Measurements from ENCODE around the gene AADACL2.

AADACL2 gene

DNA sequence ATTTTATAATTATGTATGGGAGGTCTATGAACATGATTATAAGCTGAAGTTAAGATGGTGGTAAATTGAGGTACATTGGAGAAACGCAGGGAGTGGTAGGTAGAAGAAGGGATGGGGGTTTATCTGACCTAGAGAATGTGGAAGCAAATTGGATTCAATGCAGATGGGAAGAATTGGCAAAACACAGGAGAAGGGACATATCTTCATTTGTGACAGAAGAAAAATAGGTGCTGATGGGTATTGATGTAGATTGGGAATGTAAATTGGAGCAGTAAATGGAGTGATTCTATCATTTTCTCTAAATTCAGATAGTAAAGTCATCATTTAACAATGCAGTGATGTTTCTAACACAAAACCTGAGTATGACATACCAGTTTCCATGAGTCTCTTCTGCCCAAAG is 40.5 kb downstream of the AADACL2 start:
- H3K36me3 ChIP-seq (replicated peaks) = peaks cover 2% of the 10 kb centered on the region
- H3K4me3 ChIP-seq (ENCODE audit: low read depth, low read length) = no peak overlapping the region
- TF ChIP-seq, protein P1, sequence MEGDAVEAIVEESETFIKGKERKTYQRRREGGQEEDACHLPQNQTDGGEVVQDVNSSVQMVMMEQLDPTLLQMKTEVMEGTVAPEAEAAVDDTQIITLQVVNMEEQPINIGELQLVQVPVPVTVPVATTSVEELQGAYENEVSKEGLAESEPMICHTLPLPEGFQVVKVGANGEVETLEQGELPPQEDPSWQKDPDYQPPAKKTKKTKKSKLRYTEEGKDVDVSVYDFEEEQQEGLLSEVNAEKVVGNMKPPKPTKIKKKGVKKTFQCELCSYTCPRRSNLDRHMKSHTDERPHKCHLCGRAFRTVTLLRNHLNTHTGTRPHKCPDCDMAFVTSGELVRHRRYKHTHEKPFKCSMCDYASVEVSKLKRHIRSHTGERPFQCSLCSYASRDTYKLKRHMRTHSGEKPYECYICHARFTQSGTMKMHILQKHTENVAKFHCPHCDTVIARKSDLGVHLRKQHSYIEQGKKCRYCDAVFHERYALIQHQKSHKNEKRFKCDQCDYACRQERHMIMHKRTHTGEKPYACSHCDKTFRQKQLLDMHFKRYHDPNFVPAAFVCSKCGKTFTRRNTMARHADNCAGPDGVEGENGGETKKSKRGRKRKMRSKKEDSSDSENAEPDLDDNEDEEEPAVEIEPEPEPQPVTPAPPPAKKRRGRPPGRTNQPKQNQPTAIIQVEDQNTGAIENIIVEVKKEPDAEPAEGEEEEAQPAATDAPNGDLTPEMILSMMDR (IDR thresholded peaks at IDR 0.05; ENCODE audit: low read depth, low read length, missing control alignments) = no peak
- H3K27ac ChIP-seq = no peak overlapping the region
- DNase-seq = no peak
- in situ Hi-C loops (cut with HindIII; ENCODE audit: low pct_ligation_motif_present, low sequenced_read_pairs) = no loop called here
- H3K27me3 ChIP-seq (replicated peaks) = no peaks in the 10 kb centered on the region

DNA sequence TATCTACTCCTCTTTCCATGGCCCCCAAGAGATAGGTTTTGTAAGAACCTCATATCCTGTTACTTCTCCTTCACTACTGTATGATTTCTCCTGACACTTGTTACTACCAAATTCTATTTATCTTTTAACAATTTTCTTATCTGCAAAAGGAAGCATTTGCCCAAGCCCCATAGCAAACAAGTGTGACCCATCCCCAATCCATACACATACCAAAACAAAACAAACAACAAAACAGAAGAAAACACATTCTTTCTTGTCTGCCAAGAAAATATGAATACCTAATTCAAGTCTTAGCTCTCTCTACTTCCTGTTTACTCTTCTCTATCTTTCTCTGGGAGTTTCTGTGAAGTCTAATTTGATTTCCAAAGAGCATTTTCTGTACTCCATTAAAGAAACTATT is 41.2 kb downstream of the AADACL2 start:
- TF ChIP-seq, protein P1 (IDR thresholded peaks at IDR 0.05; ENCODE audit: low read depth, low read length, missing control alignments) = no peak
- Histone ChIP-seq H3K27me3 (replicated peaks) (no peaks in the 10 kb centered on the region), H3K36me3 (replicated peaks) (peaks cover 2% of the 10 kb centered on the region), H3K4me3 (ENCODE audit: low read depth, low read length) (no peak overlapping the region), H3K27ac (no peak overlapping the region)
- in situ Hi-C loops (cut with HindIII; ENCODE audit: low pct_ligation_motif_present, low sequenced_read_pairs) = no loop called here
- DNase-seq = no peak

DNA sequence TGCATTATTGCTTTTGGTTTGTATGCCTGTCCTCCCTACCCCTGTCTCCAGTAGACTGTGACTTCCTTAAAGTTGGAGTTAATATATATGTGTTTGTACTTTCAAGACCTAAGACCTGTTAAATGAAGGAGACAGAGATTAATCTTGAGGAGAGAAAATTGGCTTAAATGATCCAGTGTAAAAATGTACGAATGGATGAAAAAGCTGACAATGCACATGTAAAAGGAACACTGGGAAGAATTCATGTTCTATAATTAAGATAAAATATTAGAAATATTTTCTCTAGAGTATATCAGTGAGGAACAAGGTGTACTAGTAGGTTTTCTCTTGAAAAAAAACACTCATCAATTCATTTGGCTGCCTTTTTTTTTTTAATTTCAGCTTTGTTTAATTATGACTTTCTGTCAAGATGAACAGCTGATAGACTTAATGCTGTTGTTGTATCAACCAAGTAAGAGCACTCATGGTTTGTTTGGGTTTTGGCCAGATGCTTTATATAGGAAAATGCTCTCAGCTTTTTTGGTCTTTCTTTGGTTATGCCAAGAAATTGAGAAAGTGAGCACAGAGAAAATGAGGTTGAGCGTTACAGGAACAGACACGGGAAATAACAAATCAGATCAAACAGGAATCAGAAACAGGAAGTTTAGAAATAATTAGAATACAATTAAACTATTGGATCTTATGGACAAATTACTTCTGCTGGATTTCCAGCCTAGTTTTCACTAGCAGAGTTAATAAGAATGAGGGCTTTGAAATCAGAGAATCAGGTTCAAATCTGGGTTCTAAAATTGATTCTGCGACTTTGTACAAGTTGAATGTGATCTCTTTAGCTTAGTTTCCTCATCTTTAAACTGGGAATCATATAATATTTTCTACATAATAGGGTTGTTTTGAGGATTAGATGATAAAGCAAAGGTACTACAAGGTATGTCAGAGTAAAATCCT is 41.9 kb downstream of the AADACL2 start:
- Histone ChIP-seq H3K27ac (no peak overlapping the region), H3K27me3 (replicated peaks) (no peaks in the 10 kb centered on the region), H3K4me3 (ENCODE audit: low read depth, low read length) (no peak overlapping the region), H3K36me3 (replicated peaks) (peaks cover 2% of the 10 kb centered on the region)
- DNase-seq = no peak
- TF ChIP-seq, protein P1 (IDR thresholded peaks at IDR 0.05; ENCODE audit: low read depth, low read length, missing control alignments) = no peak
- in situ Hi-C loops (cut with HindIII; ENCODE audit: low pct_ligation_motif_present, low sequenced_read_pairs) = no loop called here

DNA sequence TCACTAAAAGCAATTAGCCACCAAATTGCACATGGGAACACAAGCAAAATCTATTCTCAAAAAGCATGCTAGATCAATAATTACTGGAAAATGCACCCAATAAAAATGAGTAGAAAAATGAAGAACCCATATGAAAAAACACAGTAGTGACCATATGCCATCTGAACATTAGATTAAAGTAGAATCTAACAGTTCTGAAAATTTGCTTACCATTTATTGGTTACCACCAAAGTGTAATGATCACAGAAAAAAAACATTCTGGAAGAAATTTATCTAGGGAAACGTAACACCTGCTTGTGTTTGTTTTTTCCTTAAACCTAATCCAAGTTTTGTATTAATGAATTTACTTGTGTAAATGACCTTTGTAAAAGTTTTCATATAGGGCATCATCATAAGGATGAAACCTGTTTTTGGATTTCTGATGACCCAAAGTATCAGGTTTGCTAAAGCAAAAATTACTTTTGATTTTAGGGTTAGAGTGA is 42.6 kb downstream of the AADACL2 start:
- H3K4me3 ChIP-seq (ENCODE audit: low read depth, low read length) = no peak overlapping the region
- in situ Hi-C loops (cut with HindIII; ENCODE audit: low pct_ligation_motif_present, low sequenced_read_pairs) = no loop called here

DNA sequence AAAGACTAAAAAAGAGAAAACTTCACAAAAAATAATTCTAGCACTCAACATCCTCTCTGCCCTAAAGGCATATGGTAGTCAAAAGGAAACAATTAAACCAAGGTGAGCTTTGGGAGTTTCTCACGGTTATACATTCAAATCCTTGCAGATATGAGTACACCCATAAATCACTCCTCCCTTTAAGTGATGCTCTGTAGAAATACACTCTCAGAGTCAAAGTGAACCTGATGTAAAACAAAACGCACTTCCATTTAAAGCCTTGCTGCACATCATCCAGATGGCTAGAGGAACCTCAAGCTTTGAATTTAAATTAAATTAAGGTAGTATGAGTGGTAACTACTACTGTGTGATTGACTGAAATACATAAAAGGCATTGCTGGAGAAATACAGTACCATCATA is 44.2 kb downstream of the AADACL2 start:
- Histone ChIP-seq H3K36me3 (replicated peaks) (peaks cover 2% of the 10 kb centered on the region), H3K4me3 (ENCODE audit: low read depth, low read length) (no peak overlapping the region), H3K27me3 (replicated peaks) (no peaks in the 10 kb centered on the region), H3K27ac (no peak overlapping the region)
- in situ Hi-C loops (cut with HindIII; ENCODE audit: low pct_ligation_motif_present, low sequenced_read_pairs) = no loop called here
- TF ChIP-seq, protein P1 (IDR thresholded peaks at IDR 0.05; ENCODE audit: low read depth, low read length, missing control alignments) = no peak
- DNase-seq = no peak

More for the DNA sequence above, 42.6 kb downstream of the AADACL2 start:
- Histone ChIP-seq H3K27ac (no peak overlapping the region), H3K27me3 (replicated peaks) (no peaks in the 10 kb centered on the region), H3K36me3 (replicated peaks) (peaks cover 2% of the 10 kb centered on the region)
- no peak for DNase-seq
- TF ChIP-seq, protein P1 (IDR thresholded peaks at IDR 0.05; ENCODE audit: low read depth, low read length, missing control alignments) = no peak

Data from brain microvascular endothelial cell (primary cell).